ENCODE measurements around the gene PEAK1.

GRCh38 chr15:77224352-77224751 lies 195.6 kb downstream of the PEAK1 start:
- TF ChIP-seq, protein P1, sequence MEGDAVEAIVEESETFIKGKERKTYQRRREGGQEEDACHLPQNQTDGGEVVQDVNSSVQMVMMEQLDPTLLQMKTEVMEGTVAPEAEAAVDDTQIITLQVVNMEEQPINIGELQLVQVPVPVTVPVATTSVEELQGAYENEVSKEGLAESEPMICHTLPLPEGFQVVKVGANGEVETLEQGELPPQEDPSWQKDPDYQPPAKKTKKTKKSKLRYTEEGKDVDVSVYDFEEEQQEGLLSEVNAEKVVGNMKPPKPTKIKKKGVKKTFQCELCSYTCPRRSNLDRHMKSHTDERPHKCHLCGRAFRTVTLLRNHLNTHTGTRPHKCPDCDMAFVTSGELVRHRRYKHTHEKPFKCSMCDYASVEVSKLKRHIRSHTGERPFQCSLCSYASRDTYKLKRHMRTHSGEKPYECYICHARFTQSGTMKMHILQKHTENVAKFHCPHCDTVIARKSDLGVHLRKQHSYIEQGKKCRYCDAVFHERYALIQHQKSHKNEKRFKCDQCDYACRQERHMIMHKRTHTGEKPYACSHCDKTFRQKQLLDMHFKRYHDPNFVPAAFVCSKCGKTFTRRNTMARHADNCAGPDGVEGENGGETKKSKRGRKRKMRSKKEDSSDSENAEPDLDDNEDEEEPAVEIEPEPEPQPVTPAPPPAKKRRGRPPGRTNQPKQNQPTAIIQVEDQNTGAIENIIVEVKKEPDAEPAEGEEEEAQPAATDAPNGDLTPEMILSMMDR (conservative IDR thresholded peaks at IDR 0.05; ENCODE audit: low read depth, low read length) = no peak
- TF ChIP-seq EZH2 (IDR thresholded peaks at IDR 0.05; ENCODE audit: borderline replicate concordance, low read depth, low read length, poor library complexity, severe bottlenecking) = no peak
